ENCODE results near the gene PLOD2.

The PLOD2 gene

GRCh38 chr3:146160964-146161662 is at the start of gene PLOD2:
TSS of gene PLOD2 (minus strand) at chr3:146161184. CDS start at chr3:146160989, 195 bp downstream.
- peak; percentile 92 for DNase-seq (ENCODE audit: low read depth)

DNA sequence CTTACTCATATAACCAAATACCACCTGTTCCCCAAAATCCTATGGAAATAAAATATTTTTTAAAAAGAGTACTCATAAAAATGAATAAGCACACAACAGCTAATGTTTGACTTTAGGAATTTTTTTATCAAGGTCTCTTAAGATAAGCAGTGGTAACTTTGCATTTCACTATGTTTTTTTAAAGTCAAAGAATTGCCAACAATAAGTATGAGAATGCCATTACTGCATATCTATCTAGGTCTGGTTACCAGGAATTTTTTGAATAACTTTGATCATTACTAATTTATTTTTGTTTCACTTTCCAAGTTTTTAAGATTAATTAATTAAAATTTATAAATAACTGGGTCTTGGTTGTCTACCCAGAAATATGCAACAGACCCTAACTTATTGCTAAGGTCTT is 48.4 kb upstream of the PLOD2 start:
- no peak for DNase-seq (ENCODE audit: low read depth)

GRCh38 chr3:146203776-146204175 is 42.8 kb upstream of the PLOD2 start:
- no peak for DNase-seq (ENCODE audit: low read depth)

GRCh38 chr3:146200461-146201220 is 39.7 kb upstream of the PLOD2 start:
- no peak for DNase-seq (ENCODE audit: low read depth)

GRCh38 chr3:146199762-146200161 is 38.8 kb upstream of the PLOD2 start:
- DNase-seq (ENCODE audit: low read depth) = no peak

DNA sequence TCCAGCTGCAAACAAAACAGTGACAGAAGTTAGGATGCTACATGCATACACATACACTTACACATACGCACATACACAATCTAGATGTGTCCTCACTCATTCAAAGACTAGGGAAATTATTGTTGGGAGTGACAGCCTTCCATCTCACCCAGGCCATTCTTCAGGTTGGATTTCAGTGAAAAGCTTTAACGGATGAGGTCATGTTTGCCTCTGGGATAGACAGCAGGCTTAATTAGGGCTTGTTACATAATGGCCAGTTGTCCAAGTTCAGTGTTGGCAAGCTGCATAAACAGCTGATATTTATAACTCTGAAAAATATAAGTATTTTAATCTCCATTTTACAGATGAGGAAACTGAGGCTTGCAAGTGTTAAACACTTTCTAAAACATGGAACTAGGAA is 35.8 kb upstream of the PLOD2 start:
- no peak for DNase-seq (ENCODE audit: low read depth)

- DNase-seq (ENCODE audit: low read depth) = no peak
These were observed 34.6 kb upstream of the PLOD2 start for GRCh38 chr3:146195605-146196004.

GRCh38 chr3:146195030-146195429 is 34.0 kb upstream of the PLOD2 start:
- DNase-seq (ENCODE audit: low read depth) = no peak

DNA sequence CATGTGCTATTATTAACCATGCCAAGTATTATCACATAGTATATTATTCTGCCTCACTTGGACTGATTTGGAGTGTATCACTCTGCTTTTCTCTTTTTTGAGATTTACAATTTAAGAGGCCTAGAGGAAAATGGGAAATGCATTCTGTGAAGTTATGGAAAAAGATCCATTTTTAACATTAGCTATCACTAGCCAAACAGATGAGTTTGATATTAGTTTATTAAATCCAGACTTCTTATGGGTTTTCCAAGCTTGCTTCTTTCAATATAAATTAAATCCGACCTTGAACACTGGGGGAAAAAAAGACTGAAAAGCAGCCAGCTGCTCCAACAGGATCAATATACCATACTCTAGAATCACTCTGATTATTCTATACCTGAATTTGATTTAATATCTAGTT is 30.1 kb upstream of the PLOD2 start:
- DNase-seq (ENCODE audit: low read depth) = no peak

DNA sequence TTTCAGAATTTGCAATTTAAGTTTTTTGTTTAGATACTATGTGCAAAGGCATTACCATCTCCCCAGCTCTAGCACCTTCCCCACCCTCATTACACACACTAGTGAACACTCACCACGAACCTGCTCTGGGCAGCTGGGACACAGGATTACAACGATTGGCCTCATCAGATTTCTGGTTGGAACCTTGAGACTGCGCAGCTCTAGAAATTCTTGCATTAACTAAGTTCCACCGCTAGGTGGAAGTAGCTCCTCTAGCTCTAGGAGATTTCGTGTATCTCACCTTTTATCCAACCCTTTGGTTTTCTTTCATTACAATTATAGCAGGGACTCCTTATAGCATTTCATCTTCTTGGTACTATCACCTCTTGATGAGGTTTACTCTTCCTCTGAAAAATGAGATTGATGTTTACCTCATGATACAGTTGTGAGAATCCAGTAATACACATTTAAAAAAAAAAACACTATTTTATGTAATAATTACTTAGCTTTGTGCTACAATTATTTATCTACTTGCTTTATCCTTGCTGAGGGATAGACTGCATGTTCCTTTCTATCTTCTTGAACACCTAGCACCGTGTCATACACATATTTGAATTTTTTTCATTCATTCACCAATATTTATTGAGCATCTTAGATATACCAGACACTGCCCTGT is 28.7 kb upstream of the PLOD2 start:
- DNase-seq (ENCODE audit: low read depth) = no peak

DNA sequence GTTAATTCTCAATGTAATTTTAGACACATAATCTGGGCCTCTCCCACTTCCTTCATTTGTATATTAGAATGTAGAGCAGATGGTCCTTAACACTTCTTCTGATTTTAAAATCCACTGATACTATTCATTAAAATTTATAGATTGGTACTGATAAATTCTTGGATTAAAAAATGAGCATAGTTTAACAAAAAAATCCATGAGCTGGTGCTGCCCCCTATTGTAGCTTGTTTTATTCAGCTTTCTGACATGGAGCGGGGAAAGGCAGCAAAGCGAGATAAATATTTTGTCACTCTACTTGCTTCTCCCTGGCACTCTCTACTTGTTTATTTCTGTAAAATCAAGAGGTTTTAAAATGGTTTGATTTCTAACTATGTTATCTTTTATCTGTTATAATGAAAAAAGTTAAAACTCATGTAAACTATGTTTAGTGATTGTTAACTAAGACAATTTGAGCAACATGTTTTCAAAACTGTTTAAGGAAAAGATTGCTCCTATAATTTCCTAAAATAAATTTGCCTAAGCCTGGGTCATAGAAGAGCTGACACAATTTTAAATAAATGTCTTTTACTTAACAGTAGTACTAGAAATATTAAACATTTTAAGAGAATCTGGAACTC is 26.5 kb upstream of the PLOD2 start:
- DNase-seq (ENCODE audit: low read depth) = no peak

DNA sequence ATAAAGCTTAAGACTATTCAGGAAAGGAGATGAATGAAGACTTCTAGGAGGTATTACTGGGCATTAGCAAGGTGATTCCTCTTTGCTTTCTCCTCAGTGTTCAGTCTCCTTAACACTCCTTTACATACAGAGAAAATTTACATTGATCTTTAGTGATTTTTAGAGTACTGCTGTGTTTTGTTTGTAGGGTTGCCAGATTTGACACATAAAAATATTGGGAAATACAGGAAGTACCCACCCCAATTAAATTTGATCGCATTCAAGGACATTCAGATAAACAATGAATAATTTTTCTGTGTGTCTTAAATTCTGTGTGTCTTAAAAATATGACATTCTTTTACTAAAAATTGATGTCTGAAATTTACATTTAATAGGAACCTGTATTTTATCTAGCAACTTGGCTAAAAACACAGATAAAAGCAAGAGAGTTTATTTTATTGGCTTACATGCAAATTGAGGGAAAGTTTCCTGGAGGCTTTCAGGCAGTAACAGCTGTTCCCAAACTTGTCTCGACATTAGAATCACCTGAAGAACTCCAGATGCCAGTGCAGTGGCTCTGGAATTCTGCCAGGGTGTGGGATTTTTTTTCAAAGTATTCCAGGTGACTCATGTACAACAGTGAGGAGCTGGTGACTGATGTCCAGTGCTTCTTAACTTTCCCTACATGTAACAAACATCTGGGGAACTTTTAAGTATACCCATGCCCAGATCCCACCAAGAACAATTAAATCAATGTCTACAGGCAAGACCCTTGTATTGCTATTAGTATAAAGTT is 23.4 kb upstream of the PLOD2 start:
- DNase-seq (ENCODE audit: low read depth) = no peak

DNA sequence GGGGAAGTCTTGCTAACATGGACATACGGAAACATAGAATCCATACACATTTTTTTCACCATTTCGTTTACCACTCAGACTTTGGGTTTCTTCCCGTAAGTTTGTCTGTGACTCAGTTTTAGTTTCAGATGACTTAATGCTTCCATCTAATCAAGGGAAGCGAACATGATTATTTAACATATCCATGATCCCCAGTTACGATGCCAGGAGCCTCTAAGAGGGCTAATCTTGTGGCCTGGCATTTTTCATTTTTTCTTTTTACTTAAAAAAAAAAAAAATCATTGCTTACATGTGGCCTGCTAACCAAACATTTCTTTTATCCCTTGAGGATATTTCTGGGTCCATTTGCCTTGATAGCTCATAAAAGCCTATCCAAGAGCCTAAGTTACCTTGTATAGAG is 20.2 kb upstream of the PLOD2 start:
- DNase-seq (ENCODE audit: low read depth) = no peak

DNA sequence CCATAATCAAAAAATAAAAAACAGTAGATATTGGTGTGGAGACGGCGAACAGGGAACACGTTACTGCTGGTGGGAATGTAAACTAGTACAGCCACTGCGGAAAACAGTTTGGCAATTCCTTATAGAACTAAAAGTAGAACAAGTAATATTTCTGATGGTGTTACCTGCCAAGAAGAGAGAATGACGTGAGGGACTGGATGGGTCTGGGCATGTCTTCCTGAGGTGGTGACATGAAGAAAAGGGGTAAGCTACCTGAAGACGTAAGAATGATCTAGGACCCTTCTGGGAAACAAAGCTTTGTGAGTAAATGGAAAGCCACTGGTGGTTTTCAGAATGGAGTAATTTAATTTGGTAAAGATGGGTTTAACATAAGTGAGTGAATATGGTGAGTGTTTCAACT is 19.4 kb upstream of the PLOD2 start:
- no peak for DNase-seq (ENCODE audit: low read depth)

DNA sequence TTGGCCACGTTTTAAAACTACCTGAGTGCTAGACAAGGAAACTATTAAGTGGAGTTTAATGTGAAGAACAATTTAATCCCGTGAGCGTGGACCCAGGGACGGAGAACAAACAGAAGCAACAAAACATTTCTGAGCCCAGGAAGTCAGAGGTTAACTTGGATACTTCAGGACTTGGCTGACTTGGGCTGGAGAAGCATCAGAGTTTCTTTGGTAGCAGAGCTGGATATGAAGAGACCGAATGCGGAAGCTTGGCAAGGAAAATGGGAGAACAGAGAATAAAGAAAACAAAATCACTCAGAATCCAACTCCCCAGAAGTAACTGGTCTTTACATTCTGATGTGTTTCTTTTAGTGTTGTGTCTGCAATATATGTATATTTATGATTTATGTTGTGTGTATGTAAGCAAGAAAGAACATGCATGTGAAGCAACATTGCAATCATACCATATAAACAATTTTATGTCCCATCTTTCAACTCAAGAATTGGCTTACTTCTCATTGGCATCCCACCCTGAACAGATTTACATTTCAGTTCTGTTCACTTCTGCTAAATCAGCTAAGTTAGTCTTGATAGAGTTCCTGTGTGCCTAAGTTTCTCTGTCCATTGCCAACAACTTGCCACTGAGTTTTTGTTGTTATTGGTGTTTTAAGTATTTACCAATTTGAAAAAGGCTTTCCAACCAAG is 17.2 kb upstream of the PLOD2 start:
- DNase-seq (ENCODE audit: low read depth) = no peak

- DNase-seq (ENCODE audit: low read depth) = no peak
These were observed 16.5 kb upstream of the PLOD2 start for GRCh38 chr3:146177519-146177918.

GRCh38 chr3:146177072-146177471 is 16.1 kb upstream of the PLOD2 start:
- no peak for DNase-seq (ENCODE audit: low read depth)

GRCh38 chr3:146172586-146172985 is 11.6 kb upstream of the PLOD2 start:
- DNase-seq (ENCODE audit: low read depth) = no peak

- no peak for DNase-seq (ENCODE audit: low read depth)
These were observed 9.6 kb upstream of the PLOD2 start for GRCh38 chr3:146170591-146170990.

- no peak for DNase-seq (ENCODE audit: low read depth)
These were observed 8.9 kb upstream of the PLOD2 start for GRCh38 chr3:146169891-146170290.

DNA sequence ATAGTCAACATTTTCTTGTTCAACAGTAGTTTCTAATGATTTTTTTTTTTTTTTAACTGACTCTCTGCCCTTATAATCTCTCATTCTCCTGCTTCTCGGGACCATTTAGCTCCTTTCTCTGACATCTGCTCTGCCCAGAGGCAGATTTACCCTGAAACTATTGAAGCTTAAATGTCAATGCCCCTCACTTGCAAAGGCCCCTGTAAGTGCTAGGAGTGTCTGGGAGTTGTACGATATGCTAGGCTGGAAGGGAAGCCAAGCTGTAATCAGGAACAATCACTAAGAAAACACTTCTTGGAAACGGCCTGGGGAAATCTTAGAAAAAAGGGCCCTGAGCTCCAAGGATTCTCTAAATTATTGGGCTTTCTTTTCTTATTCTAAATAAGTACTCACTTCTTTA is 5.8 kb upstream of the PLOD2 start:
- DNase-seq (ENCODE audit: low read depth) = no peak

Data from HS-27A (cell line).